Neural crest cell (in vitro differentiated cells): ENCODE measurements around the gene FBXL12. TPM values are rescaled to one million over a fixed set of nuclear protein-coding genes. Genes with fewer than 3 reads are reported as not detected.

ENCODE experiments used
- DNase-seq: peaks from one replicate; pipeline ENCODE4 v3.0.0; 2021; ENCODE audit warnings: low read depth, mixed read lengths, low spot score
- H3K27ac Mint-ChIP-seq: one replicate; pipeline ENCODE4 v1.8.0; 2021; ENCODE audit warnings: mild to moderate bottlenecking, mixed read lengths; ENCODE audit not compliant: unreplicated experiment
- H3K27me3 Mint-ChIP-seq: 2 replicates; pipeline ENCODE4 v1.8.0; 2021; ENCODE audit warnings: low read depth, mild to moderate bottlenecking, mixed read lengths
- H3K36me3 Mint-ChIP-seq: 2 replicates; pipeline ENCODE4 v1.8.0; 2021; ENCODE audit warnings: low read depth, mild to moderate bottlenecking, mixed read lengths
- H3K4me1 Mint-ChIP-seq: 2 replicates; pipeline ENCODE4 v1.8.0; 2021; ENCODE audit warnings: mixed read lengths
- H3K4me3 Mint-ChIP-seq: one replicate; pipeline ENCODE4 v1.8.0; 2021; ENCODE audit warnings: mild to moderate bottlenecking, mixed read lengths
- H3K9me3 Mint-ChIP-seq: 2 replicates; pipeline ENCODE4 v1.8.0; 2021; ENCODE audit warnings: mixed read lengths
- total RNA-seq: library from RNA; stranded (reverse); gene quantifications from 2 replicates; pipeline ENCODE4 v1.2.1, GENCODE V29; 2021
- TF ChIP-seq, protein P1 (sequence below): fragments of 200-600 bp; sonication (generic); conservative IDR thresholded peaks from 2 replicates; pipeline ENCODE4 v1.5.0; 2021; ENCODE audit warnings: antibody characterized with exemption, mild to moderate bottlenecking

FBXL12 gene
- total RNA-seq, 1 donor from 2014 or later: 33.1 TPM

DNA sequence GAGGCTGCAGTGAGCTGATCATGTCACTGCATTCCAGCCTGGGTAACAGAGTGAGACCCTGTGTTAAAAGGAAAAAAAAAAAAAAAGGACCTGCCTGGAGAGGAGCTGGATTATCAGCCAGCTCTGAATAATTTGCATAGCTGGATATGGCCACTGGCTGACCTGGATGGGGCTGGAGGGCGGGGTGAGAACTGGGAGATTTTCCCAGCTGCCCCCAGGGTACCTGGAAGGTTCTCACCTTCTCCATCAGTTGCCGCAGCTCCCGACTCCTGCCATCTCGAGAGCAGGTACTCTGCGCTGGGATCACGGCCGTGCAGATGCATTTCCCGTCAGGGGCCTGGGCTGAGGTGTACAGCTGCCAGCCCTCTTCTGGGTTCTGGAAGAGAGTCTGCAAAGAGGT is 41.5 kb upstream of the FBXL12 start:
- DNase-seq: no peak
- Mint-ChIP-seq H3K36me3 (peaks cover 12% of the 10 kb centered on the region), H3K27me3 (no peaks in the 10 kb centered on the region), H3K4me1 (no peaks in the 10 kb centered on the region), H3K27ac (no peak overlapping the region), H3K4me3 (no peak overlapping the region), H3K9me3 (peaks cover 3% of the 10 kb centered on the region)
- TF ChIP-seq, protein P1, sequence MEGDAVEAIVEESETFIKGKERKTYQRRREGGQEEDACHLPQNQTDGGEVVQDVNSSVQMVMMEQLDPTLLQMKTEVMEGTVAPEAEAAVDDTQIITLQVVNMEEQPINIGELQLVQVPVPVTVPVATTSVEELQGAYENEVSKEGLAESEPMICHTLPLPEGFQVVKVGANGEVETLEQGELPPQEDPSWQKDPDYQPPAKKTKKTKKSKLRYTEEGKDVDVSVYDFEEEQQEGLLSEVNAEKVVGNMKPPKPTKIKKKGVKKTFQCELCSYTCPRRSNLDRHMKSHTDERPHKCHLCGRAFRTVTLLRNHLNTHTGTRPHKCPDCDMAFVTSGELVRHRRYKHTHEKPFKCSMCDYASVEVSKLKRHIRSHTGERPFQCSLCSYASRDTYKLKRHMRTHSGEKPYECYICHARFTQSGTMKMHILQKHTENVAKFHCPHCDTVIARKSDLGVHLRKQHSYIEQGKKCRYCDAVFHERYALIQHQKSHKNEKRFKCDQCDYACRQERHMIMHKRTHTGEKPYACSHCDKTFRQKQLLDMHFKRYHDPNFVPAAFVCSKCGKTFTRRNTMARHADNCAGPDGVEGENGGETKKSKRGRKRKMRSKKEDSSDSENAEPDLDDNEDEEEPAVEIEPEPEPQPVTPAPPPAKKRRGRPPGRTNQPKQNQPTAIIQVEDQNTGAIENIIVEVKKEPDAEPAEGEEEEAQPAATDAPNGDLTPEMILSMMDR: no peak

DNA sequence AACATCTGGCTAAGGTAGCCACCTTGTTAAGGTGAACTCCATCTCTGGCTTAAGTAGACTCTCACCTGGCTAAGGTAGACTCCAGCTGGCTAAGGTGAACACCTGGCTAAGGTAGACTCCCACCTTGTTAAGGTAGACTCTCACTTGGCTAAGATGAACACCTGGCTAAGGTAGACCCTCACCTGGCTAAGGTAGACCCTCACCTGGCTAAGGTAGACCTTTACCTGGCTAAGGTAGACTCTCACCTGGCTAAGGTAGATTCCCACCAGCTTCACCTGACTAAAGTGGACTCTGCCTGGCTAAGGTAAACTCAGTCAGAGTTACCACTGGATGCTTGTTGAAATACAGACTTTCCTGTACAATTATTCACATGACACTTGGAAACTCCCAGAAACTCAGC is 39.9 kb upstream of the FBXL12 start:
- H3K36me3 Mint-ChIP-seq: peaks cover 18% of the 10 kb centered on the region
- TF ChIP-seq, protein P1: no peak
- no peaks in the 10 kb centered on the region for H3K27me3 Mint-ChIP-seq
- no peaks in the 10 kb centered on the region for H3K4me1 Mint-ChIP-seq
- H3K4me3 Mint-ChIP-seq: no peak overlapping the region
- H3K9me3 Mint-ChIP-seq: peaks cover 3% of the 10 kb centered on the region
- DNase-seq: no peak
- H3K27ac Mint-ChIP-seq: peak overlapping the region; percentile 35

DNA sequence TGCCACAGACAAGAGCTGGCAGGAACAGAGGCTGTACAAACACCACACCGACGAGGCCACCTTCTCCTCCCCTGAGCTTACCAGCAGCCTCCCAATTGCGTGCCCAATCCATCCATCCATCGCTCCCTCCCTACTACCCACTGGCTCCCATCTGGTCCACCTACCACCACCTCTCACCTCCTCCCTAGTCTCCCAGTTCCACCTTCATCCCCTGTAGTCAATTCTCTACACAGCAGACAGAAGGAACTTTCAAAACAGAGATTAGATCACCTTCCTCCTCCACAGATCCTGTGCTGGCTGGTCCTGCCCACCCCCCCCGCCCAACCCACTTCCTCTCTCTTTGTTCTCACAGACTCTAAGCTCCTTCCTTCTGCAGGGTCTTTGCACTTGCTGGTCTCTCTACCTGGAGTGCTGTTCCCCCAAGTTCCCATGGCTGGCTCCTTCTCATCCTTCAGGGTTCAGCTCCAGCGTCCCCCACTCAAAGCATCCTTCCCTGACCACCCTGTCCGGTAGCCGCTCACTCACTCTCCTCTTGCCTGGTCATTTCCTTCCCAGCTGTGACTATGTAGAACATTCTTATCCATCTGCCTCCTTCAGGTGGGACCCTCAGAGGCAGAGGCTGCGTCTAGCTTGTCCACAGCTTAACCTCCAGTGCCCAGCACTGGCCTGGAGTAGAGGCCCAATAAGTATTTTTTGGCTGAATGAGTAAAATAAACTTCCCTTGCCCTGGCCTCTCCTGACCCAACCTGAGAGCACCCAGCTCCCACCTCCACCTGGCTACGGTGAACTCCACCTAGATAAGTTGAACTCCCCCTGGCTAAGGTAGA is 39.3 kb upstream of the FBXL12 start:
- peak overlapping the region; percentile 35 for H3K27ac Mint-ChIP-seq
- H3K27me3 Mint-ChIP-seq: no peaks in the 10 kb centered on the region
- no peak for DNase-seq
- no peak overlapping the region for H3K4me3 Mint-ChIP-seq
- TF ChIP-seq, protein P1: no peak
- peaks cover 3% of the 10 kb centered on the region for H3K9me3 Mint-ChIP-seq
- H3K36me3 Mint-ChIP-seq: peaks cover 19% of the 10 kb centered on the region
- H3K4me1 Mint-ChIP-seq: no peaks in the 10 kb centered on the region

DNA sequence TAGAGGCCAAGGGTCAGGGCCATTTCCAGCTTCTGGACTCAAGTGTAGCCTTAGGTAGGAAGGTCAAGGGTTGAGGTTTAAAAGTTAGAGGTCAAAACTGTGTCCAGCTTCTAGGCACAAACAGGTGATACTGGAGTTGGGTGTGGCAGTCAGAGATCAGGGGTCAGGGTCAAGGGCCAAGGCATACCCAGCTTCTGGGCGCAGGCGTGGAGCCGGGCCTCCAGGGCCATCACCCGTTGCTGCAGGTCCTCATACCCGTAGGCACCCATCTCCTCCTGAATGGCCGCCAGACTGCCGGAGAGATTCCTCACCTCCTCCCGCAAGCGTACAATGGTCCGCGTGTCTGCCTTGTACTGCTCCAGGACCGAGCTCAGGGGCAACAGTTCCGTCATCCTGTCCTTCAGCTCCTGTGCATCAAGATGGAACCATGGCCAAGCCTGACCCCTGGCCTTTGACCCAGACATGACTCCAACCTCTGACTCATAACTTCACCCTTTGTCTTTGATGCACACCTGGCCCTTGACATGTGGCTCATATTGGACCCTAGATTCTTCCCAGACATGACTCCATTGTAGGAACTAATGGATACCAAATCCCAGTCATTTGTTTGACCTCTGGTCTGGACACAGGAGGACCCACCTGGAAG is 38.3 kb upstream of the FBXL12 start:
- H3K4me3 Mint-ChIP-seq: no peak overlapping the region
- H3K9me3 Mint-ChIP-seq: peaks cover 3% of the 10 kb centered on the region
- H3K4me1 Mint-ChIP-seq: no peaks in the 10 kb centered on the region
- TF ChIP-seq, protein P1: no peak
- DNase-seq: no peak
- no peaks in the 10 kb centered on the region for H3K27me3 Mint-ChIP-seq
- H3K36me3 Mint-ChIP-seq: peaks cover 19% of the 10 kb centered on the region
- H3K27ac Mint-ChIP-seq: no peak overlapping the region

DNA sequence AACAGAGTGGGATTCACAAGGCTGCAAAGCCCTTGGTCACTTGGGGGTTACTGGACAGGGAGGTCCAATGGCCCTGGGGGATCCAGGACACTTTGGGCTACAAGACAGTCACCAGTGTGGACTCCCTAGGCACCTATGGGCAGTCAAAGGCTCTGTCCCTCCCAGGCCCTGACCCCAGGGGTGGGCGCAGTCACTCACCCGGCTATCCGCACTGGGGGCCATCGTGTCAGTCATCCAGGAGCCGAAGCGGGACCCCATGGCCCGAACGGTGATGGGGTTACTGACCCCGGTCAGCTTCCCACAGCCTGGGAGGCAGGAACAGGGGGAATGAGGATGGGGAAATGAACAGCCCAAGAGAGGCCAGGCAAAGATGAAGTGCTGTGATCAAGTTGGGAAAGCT is 37.7 kb upstream of the FBXL12 start:
- Mint-ChIP-seq H3K36me3 (peaks cover 19% of the 10 kb centered on the region), H3K27me3 (no peaks in the 10 kb centered on the region), H3K4me3 (no peak overlapping the region), H3K27ac (no peak overlapping the region), H3K4me1 (no peaks in the 10 kb centered on the region), H3K9me3 (peaks cover 3% of the 10 kb centered on the region)
- no peak for DNase-seq
- TF ChIP-seq, protein P1: no peak
